ENCODE results near the gene DBNDD1. TPM values are rescaled to one million over a fixed set of nuclear protein-coding genes. Genes with fewer than 3 reads are reported as not detected.

DBNDD1 gene
- total RNA-seq, 2 experiments from 2014 or later, result 0.81 to 0.94 TPM

DNA sequence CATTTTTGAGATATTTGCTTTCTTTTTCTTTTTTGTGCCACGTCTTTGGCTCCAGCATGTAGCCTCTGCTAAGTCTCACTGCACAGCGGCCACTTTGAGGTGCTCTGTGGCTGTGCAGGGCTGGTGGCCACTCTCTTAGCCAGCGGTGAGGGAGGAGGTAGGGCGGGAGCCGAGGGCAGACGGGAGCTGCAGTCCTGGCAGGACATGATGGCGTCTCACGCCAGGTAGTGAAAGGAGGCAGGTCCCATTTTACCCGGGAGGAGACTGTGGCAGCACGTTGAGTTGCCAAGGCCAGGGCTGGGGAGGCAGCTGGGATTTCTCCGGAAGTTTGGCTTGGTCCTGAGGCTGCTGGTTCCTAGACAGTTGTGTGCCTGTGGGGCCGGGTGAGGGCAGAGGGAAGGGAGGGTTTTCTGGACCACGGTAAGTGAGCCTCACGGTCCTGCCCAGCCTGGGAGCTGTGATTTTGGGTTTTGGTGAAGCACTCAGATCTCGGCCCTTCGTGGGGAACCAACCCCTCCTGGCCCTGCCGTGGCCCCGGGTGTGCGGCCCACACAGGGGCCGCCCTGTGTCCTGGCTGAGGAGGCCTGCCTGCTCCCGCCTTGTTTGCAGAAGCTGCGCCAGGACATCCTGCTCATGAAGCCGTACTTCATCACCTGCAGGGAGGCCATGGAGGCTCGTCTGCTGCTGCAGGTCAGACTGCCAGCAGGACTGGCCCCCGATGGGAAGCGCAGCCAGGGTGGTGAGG lies 56.3 kb downstream of the DBNDD1 start:
- intact Hi-C loops (cut with micrococcal nuclease), result no loop called here
- POLR2A ChIA-PET, result no interaction called here

DNA sequence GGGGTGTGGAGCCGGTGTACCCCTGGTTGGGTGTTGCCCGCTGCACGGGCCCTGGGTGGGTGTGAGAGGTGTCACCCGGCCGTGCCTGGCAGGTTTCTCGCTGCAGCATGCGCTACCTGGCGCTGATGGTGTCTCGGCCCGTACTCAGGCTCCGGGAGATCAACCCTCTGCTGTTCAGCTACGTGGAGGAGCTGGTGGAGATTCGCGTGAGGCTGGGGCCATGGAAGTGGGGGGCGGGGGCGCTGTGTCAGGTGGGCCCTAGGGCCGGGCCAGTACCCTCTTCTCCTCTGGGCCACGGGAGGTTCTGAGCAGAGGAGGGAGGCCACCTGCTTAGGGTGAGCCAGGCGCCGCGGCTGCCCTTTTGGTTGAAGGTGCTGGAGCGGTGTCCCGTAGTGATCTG lies 57.3 kb downstream of the DBNDD1 start:
- CTCF ChIA-PET, result interaction anchor here (0.6 kb wide), 1 partner anchor 14 kb away, joined by 3 read pairs; no protein-coding TSS in a partner anchor
- H3K4me3 Mint-ChIP-seq, result no peak overlapping the region
- no peaks in the 10 kb centered on the region for H3K9me3 Mint-ChIP-seq
- POLR2A ChIA-PET, result no interaction called here
- H3K36me3 Mint-ChIP-seq, result peaks cover 11% of the 10 kb centered on the region
- no peaks in the 10 kb centered on the region for H3K4me1 Mint-ChIP-seq (ENCODE audit: low read depth)
- H3K27ac Mint-ChIP-seq, result no peak overlapping the region
- intact Hi-C loops (cut with micrococcal nuclease), result no loop called here
- no peak for DNase-seq
- H3K27me3 Mint-ChIP-seq, result no peaks in the 10 kb centered on the region

More for the DNA sequence above, 56.3 kb downstream of the DBNDD1 start:
- Mint-ChIP-seq H3K27me3 (no peaks in the 10 kb centered on the region), H3K27ac (no peak overlapping the region), H3K9me3 (no peaks in the 10 kb centered on the region), H3K36me3 (peaks cover 10% of the 10 kb centered on the region), H3K4me1 (ENCODE audit: low read depth) (no peaks in the 10 kb centered on the region), H3K4me3 (no peak overlapping the region)
- CTCF ChIA-PET, result no interaction called here
- no peak for DNase-seq

DNA sequence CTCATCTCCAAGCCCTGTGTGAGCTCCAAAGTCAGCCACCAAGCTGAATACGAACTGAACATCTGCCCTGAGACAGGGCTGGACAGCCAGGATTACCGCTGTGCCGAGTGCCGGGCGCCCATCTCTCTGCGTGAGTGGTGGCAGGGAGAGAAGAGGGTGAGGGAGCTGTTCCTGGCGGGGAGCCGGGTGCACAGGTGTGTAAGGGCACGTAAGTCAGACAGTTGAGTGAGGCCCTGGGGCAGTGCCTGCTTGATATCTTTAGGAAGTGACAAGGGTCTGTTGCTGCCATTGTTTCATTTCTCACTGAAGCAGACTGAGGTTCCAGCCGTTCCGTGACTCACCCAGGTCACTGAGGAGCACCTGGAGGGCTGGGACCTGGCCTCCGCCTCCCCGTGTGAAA lies 58.3 kb downstream of the DBNDD1 start:
- intact Hi-C loops (cut with micrococcal nuclease), result no loop called here
- Mint-ChIP-seq H3K36me3 (peaks cover 11% of the 10 kb centered on the region), H3K9me3 (no peaks in the 10 kb centered on the region), H3K27ac (no peak overlapping the region), H3K4me1 (ENCODE audit: low read depth) (no peaks in the 10 kb centered on the region), H3K4me3 (no peak overlapping the region), H3K27me3 (no peaks in the 10 kb centered on the region)
- DNase-seq, result no peak
- ChIA-PET CTCF (no interaction called here), POLR2A (no interaction called here)

DNA sequence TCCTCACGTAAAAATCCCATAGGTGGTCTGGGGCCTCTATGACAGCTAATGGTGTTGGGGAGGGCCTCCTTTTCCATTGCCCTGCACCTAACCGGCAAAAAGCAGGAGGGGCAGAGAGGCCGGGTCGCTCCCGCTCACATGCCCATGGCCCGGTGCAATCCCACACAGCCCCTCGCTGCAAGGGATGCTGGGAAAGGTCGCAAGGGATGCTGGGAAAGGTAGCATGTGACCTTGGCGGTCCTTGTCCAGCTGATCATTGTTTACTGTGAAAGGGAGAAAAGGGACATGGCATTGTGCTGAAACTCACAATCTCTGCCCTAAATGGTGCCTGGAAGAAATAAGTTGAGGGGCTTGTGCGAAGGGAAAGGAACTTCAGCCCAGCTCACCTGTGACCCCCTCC lies 60.7 kb downstream of the DBNDD1 start:
- H3K9me3 Mint-ChIP-seq, result no peaks in the 10 kb centered on the region
- ChIA-PET POLR2A (interaction anchor here (1.3 kb wide), 1 partner anchor 11 kb away, joined by 3 read pairs; no protein-coding TSS in a partner anchor), CTCF (no interaction called here)
- no peak overlapping the region for H3K4me3 Mint-ChIP-seq
- no peaks in the 10 kb centered on the region for H3K4me1 Mint-ChIP-seq (ENCODE audit: low read depth)
- intact Hi-C loops (cut with micrococcal nuclease), result no loop called here
- H3K27me3 Mint-ChIP-seq, result no peaks in the 10 kb centered on the region
- no peak overlapping the region for H3K27ac Mint-ChIP-seq
- peaks cover 13% of the 10 kb centered on the region for H3K36me3 Mint-ChIP-seq
- DNase-seq, result no peak

DNA sequence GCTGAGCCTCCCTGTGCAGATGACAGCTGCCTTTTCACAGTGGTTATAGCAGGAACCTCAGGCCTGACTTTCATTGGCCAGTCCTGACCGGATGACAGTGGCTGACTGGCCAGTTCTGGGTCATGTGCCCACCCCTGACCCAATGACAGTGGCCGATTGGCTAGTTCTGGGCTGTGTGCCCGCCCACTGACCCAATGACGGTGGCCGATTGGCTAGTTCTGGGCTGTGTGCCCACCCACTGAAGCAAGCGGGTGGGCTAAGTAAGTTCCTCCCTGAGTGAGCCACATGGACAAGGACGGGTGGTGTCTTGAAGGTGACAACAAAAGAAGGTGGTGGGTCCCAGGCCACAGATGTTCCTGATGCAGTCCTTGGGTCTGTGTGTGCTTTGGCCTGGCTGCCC lies 61.2 kb downstream of the DBNDD1 start:
- ChIA-PET CTCF (no interaction called here), POLR2A (interaction anchor here (1.3 kb wide), 1 partner anchor 12 kb away, joined by 3 read pairs; no protein-coding TSS in a partner anchor)
- no peaks in the 10 kb centered on the region for H3K27me3 Mint-ChIP-seq
- intact Hi-C loops (cut with micrococcal nuclease), result no loop called here
- no peak overlapping the region for H3K4me3 Mint-ChIP-seq
- H3K9me3 Mint-ChIP-seq, result no peaks in the 10 kb centered on the region
- H3K27ac Mint-ChIP-seq, result no peak overlapping the region
- H3K36me3 Mint-ChIP-seq, result peaks cover 13% of the 10 kb centered on the region
- no peaks in the 10 kb centered on the region for H3K4me1 Mint-ChIP-seq (ENCODE audit: low read depth)
- DNase-seq, result no peak

DNA sequence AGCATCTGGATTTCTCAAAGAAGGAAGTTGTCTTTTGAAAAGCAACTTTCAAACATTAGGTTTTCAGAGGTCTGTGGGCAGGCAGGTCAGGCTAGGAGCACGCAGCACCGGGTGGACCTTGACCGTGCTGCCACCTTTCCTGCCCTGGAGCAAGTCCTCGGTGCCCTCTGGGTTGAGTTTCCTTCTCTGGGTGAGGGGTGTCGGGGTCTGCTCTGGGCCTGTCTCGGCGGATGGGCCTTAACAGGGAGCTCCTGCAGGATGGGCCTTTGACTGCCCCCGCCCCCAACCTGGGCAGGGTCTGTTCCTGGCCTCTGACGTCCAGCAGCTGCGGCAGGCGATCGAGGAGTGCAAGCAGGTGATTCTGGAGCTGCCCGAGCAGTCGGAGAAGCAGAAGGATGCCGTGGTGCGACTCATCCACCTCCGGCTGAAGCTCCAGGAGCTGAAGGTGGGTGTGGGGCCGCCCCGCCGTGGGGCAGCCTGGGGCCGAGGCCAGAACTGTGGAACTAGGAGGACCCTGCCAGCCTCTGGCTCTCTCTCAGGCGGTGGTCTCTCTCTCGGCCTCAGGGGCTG lies 62.0 kb downstream of the DBNDD1 start:
- Mint-ChIP-seq H3K36me3 (peaks cover 13% of the 10 kb centered on the region), H3K4me1 (ENCODE audit: low read depth) (no peaks in the 10 kb centered on the region), H3K27ac (no peak overlapping the region), H3K9me3 (no peaks in the 10 kb centered on the region), H3K4me3 (no peak overlapping the region), H3K27me3 (no peaks in the 10 kb centered on the region)
- no peak for DNase-seq
- ChIA-PET CTCF (no interaction called here), POLR2A (interaction anchor here (1.3 kb wide), 1 partner anchor 12 kb away, joined by 3 read pairs; no protein-coding TSS in a partner anchor)
- intact Hi-C loops (cut with micrococcal nuclease), result no loop called here

DNA sequence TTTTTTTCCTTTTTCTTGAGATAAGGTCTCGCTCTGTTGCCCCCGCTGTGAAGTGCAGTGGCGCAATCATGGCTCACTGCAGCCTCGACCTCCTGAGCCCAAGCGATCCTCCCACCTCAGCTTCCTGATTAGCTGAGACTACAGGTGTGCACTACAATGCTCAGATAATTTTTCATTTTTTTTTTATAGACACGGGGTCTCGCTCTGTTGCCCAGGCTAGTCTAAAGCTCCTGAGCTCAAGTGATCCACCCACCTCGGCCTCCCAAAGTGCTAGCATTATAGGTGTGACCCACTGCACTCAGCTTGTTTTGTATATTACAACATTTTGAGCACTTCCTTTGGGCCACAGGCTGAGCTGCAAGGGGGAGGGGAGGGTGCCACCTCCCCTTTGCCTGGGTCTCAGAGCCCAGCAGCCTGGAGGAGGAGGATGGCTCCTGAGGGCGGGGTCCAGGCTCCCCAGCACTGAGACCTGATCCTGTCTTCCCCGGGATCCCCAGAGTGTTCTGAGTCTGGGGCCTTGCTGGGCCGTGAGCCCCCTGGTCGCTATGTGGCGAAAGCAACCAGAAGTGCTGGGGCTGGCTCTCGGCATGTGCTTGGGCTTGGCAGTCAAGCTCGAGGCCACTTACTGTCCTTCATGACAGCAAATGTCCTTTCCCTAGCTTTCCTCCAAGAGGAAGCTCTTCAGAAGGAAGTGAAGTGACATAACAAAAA lies 62.6 kb downstream of the DBNDD1 start:
- POLR2A ChIA-PET, result no interaction called here
- no peaks in the 10 kb centered on the region for H3K27me3 Mint-ChIP-seq
- no peaks in the 10 kb centered on the region for H3K4me1 Mint-ChIP-seq (ENCODE audit: low read depth)
- H3K4me3 Mint-ChIP-seq, result no peak overlapping the region
- intact Hi-C loops (cut with micrococcal nuclease), result no loop called here
- CTCF ChIA-PET, result no interaction called here
- H3K9me3 Mint-ChIP-seq, result no peaks in the 10 kb centered on the region
- no peak for DNase-seq
- peaks cover 13% of the 10 kb centered on the region for H3K36me3 Mint-ChIP-seq
- H3K27ac Mint-ChIP-seq, result no peak overlapping the region

DNA sequence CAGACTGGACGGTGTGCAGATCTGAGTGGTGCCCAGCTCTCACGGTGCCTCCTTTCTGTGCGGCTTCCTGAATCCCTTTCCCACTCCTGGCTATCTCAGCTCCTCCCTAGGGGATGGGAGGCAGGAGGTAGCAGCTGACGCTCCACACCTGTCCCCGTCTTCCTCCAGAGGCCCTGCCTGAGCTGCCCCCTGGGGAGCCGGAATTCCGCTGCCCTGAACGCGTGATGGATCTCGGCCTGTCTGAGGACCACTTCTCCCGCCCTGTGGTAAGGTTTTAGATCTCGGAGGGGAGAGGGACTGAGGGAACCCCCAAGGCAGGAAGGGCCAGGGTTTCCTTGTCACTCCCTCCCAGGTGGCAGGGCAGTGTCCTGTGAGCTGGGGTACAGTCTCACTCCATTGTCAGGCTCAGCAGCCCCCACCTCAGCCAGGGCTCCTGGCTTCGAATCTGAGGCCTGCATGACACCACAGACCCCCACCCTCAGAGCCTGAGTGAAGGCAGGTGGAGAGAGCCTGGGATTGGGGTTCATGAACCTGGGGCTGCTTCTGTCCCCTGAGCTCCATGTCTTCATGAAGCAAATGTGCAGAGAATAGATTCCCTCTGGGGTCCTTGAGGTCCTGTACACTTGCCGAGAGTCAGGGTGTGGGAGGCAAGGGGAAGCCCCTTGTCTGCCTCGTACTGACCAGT lies 64.1 kb downstream of the DBNDD1 start:
- ChIA-PET CTCF (no interaction called here), POLR2A (no interaction called here)
- no peak overlapping the region for H3K27ac Mint-ChIP-seq
- peaks cover 3% of the 10 kb centered on the region for H3K4me1 Mint-ChIP-seq (ENCODE audit: low read depth)
- H3K36me3 Mint-ChIP-seq, result peaks cover 13% of the 10 kb centered on the region
- H3K4me3 Mint-ChIP-seq, result no peak overlapping the region
- H3K27me3 Mint-ChIP-seq, result no peaks in the 10 kb centered on the region
- no peak for DNase-seq
- intact Hi-C loops (cut with micrococcal nuclease), result no loop called here
- H3K9me3 Mint-ChIP-seq, result no peaks in the 10 kb centered on the region

Other genes with a start within 250 kb of the DBNDD1 start
- 100 to 1,000 TPM in 1 of 2 experiments, 10 to 100 TPM in 1; 99.4 to 103 TPM for gene FANCA, start 202.8 kb downstream of the DBNDD1 start, total RNA-seq
- 1 to 10 TPM in 1 of 2 experiments, under 1 TPM in 1; 0.63 to 1.4 TPM for gene SPIRE2, start 191.0 kb downstream of the DBNDD1 start, total RNA-seq
- 100 to 1,000 TPM; 139 to 147 TPM for gene TCF25, start 145.9 kb downstream of the DBNDD1 start, total RNA-seq
- 1 to 10 TPM in 1 of 2 experiments, under 1 TPM in 1; 0.85 to 1.3 TPM for gene MC1R, start 100.6 kb downstream of the DBNDD1 start, total RNA-seq
- 1 to 10 TPM in 1 of 2 experiments, under 1 TPM in 1; 0.99 to 1.4 TPM for gene TUBB3, start 96.1 kb downstream of the DBNDD1 start, total RNA-seq
- 10 to 100 TPM; 29.0 to 33.3 TPM for gene DEF8, start 70.7 kb downstream of the DBNDD1 start, total RNA-seq
- not detected for gene PRDM7, start 57.9 kb upstream of the DBNDD1 start, total RNA-seq